A673 (cell line): Measurements from ENCODE around the gene ARHGAP18.

Experiments
- EZH2 ChIP-seq: fragments of 200-600 bp; sonication (generic); IDR thresholded peaks from 2 replicates; pipeline ENCODE4 v1.6.1; 2017; ENCODE audit warnings: borderline replicate concordance, low read depth, mild to moderate bottlenecking, mixed read lengths, antibody characterized with exemption, low read length; ENCODE audit not compliant: poor library complexity, severe bottlenecking
- TF ChIP-seq, protein P1 (sequence below): fragments of 300-800, 200-600 bp; sonication (generic); conservative IDR thresholded peaks from 2 replicates; pipeline ENCODE4 v1.5.1; 2017; ENCODE audit warnings: low read depth, mild to moderate bottlenecking, antibody characterized with exemption, low read length, moderate library complexity, mixed read lengths

DNA sequence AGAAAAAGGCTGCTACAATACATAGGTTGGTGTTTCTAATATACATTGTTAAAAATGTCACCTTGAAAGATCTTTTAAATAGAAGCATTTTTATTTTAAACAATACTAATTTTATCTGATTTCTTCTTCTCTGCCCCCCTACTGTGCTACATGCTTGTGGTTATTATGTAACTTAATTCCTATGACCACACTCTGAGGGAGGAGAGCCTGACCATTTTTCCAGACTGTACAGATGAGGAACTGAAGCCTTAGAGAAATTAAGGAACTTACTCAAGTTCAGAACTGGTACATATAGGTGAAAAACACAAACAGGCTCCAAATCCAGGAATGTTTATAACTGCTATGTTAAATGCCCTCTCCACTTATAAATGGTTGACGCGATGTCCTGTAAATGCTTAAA lies 43.4 kb upstream of the ARHGAP18 start:
- TF ChIP-seq, protein P1, sequence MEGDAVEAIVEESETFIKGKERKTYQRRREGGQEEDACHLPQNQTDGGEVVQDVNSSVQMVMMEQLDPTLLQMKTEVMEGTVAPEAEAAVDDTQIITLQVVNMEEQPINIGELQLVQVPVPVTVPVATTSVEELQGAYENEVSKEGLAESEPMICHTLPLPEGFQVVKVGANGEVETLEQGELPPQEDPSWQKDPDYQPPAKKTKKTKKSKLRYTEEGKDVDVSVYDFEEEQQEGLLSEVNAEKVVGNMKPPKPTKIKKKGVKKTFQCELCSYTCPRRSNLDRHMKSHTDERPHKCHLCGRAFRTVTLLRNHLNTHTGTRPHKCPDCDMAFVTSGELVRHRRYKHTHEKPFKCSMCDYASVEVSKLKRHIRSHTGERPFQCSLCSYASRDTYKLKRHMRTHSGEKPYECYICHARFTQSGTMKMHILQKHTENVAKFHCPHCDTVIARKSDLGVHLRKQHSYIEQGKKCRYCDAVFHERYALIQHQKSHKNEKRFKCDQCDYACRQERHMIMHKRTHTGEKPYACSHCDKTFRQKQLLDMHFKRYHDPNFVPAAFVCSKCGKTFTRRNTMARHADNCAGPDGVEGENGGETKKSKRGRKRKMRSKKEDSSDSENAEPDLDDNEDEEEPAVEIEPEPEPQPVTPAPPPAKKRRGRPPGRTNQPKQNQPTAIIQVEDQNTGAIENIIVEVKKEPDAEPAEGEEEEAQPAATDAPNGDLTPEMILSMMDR = no peak
- no peak for TF ChIP-seq EZH2
